Measurements from ENCODE around the gene KLHL41. TPM values are rescaled to one million over a fixed set of nuclear protein-coding genes. Genes with fewer than 3 reads are reported as not detected.
"Not testable (repeated sequence)": the region's sequence is repeated elsewhere in the genome, so short reads cannot be mapped to it uniquely, and the experiment has no call there.

The KLHL41 gene
- total RNA-seq, 2 experiments from 2014 or later = 0.46 TPM; not detected in 1

- DNase-seq (no peak), ATAC-seq (no peak)
- Mint-ChIP-seq H3K9me3 (ENCODE audit: low read depth) (no peaks in the 10 kb centered on the region), H3K27ac (no peak overlapping the region), H3K36me3 (ENCODE audit: low read depth) (peaks cover 4% of the 10 kb centered on the region), H3K27me3 (no peaks in the 10 kb centered on the region), H3K4me3 (no peak overlapping the region), H3K4me1 (peaks cover 6% of the 10 kb centered on the region)
- intact Hi-C loops (cut with DNase I, micrococcal nuclease) = no loop called here
- POLR2A ChIA-PET = no interaction called here
- CTCF ChIA-PET = interaction anchor here (0.6 kb wide), 1 partner anchor 977 kb away, joined by 3 read pairs; no protein-coding TSS in a partner anchor
Observed at GRCh38 chr2:169509955-169510354, 453 bp downstream of the KLHL41 start.

GRCh38 chr2:169510496-169510895, 994 bp downstream of the KLHL41 start:
- H3K27me3 Mint-ChIP-seq = no peaks in the 10 kb centered on the region
- ChIA-PET CTCF (no interaction called here), POLR2A (no interaction called here)
- intact Hi-C loops (cut with DNase I, micrococcal nuclease) = no loop called here
- peaks cover 6% of the 10 kb centered on the region for H3K4me1 Mint-ChIP-seq
- no peaks in the 10 kb centered on the region for H3K36me3 Mint-ChIP-seq (ENCODE audit: low read depth)
- ATAC-seq (no peak), DNase-seq (no peak)
- H3K9me3 Mint-ChIP-seq (ENCODE audit: low read depth) = no peaks in the 10 kb centered on the region
- no peak overlapping the region for H3K4me3 Mint-ChIP-seq
- H3K27ac Mint-ChIP-seq = no peak overlapping the region

GRCh38 chr2:169511818-169512217, 2.3 kb downstream of the KLHL41 start:
- ATAC-seq (no peak), DNase-seq (no peak)
- Mint-ChIP-seq H3K9me3 (ENCODE audit: low read depth) (no peaks in the 10 kb centered on the region), H3K27ac (no peak overlapping the region), H3K4me1 (peaks cover 6% of the 10 kb centered on the region), H3K36me3 (ENCODE audit: low read depth) (no peaks in the 10 kb centered on the region), H3K4me3 (no peak overlapping the region), H3K27me3 (no peaks in the 10 kb centered on the region)
- POLR2A ChIA-PET = no interaction called here
- intact Hi-C loops (cut with DNase I, micrococcal nuclease) = no loop called here
- CTCF ChIA-PET = interaction anchor here (1.0 kb wide), 1 partner anchor 366 kb away, joined by 3 read pairs; no protein-coding TSS in a partner anchor

- Mint-ChIP-seq H3K4me3 (no peak overlapping the region), H3K9me3 (ENCODE audit: low read depth) (no peaks in the 10 kb centered on the region), H3K27me3 (no peaks in the 10 kb centered on the region), H3K27ac (no peak overlapping the region), H3K4me1 (peaks cover 6% of the 10 kb centered on the region), H3K36me3 (ENCODE audit: low read depth) (no peaks in the 10 kb centered on the region)
- DNase-seq = no peak
- CTCF ChIA-PET = no interaction called here
- POLR2A ChIA-PET = no interaction called here
- no peak for ATAC-seq
- intact Hi-C loops (cut with DNase I, micrococcal nuclease) = no loop called here
Observed at GRCh38 chr2:169512525-169512924, 3.0 kb downstream of the KLHL41 start.

- Mint-ChIP-seq H3K4me3 (no peak overlapping the region), H3K27ac (no peak overlapping the region), H3K4me1 (peaks cover under 1% of the 10 kb centered on the region), H3K36me3 (ENCODE audit: low read depth) (no peaks in the 10 kb centered on the region), H3K9me3 (ENCODE audit: low read depth) (no peaks in the 10 kb centered on the region), H3K27me3 (no peaks in the 10 kb centered on the region)
- no peak for DNase-seq
- intact Hi-C loops (cut with DNase I, micrococcal nuclease) = no loop called here
- no peak for ATAC-seq
- ChIA-PET POLR2A (no interaction called here), CTCF (no interaction called here)
Observed at GRCh38 chr2:169513094-169513493, 3.6 kb downstream of the KLHL41 start.

GRCh38 chr2:169513926-169514325, 4.4 kb downstream of the KLHL41 start:
- ChIA-PET CTCF (interaction anchor here (0.6 to 0.9 kb wide), 3 partner anchors 19 to 712 kb away, joined by 3 read pairs; partner anchors contain the start of gene NOSTRIN), POLR2A (no interaction called here)
- intact Hi-C loops (cut with DNase I, micrococcal nuclease) = no loop called here
- Mint-ChIP-seq H3K9me3 (ENCODE audit: low read depth) (no peaks in the 10 kb centered on the region), H3K4me1 (no peaks in the 10 kb centered on the region), H3K27me3 (no peaks in the 10 kb centered on the region), H3K36me3 (ENCODE audit: low read depth) (no peaks in the 10 kb centered on the region), H3K27ac (no peak overlapping the region), H3K4me3 (no peak overlapping the region)
- ATAC-seq (no peak), DNase-seq (no peak)

- H3K27me3 Mint-ChIP-seq; DNase-seq; H3K4me1 Mint-ChIP-seq; H3K9me3 Mint-ChIP-seq (ENCODE audit: low read depth); H3K27ac Mint-ChIP-seq; intact Hi-C loops (cut with DNase I, micrococcal nuclease); ATAC-seq; POLR2A ChIA-PET; H3K36me3 Mint-ChIP-seq (ENCODE audit: low read depth); H3K4me3 Mint-ChIP-seq: not testable (repeated sequence)
- CTCF ChIA-PET = interaction anchor here (0.9 kb wide), 1 partner anchor 373 kb away, joined by 3 read pairs; no protein-coding TSS in a partner anchor
Observed at GRCh38 chr2:169514758-169515157, 5.3 kb downstream of the KLHL41 start.

- CTCF ChIA-PET = interaction anchor here (1.4 kb wide), 1 partner anchor 17 kb away, joined by 4 read pairs; no protein-coding TSS in a partner anchor
- H3K4me1 Mint-ChIP-seq; H3K4me3 Mint-ChIP-seq; intact Hi-C loops (cut with DNase I, micrococcal nuclease); H3K36me3 Mint-ChIP-seq (ENCODE audit: low read depth); H3K27me3 Mint-ChIP-seq; H3K9me3 Mint-ChIP-seq (ENCODE audit: low read depth); ATAC-seq; DNase-seq; H3K27ac Mint-ChIP-seq; POLR2A ChIA-PET: not testable (repeated sequence)
Observed at GRCh38 chr2:169516488-169516995, 7.0 kb downstream of the KLHL41 start.

- Mint-ChIP-seq H3K27me3 (no peaks in the 10 kb centered on the region), H3K36me3 (ENCODE audit: low read depth) (no peaks in the 10 kb centered on the region), H3K9me3 (ENCODE audit: low read depth) (no peaks in the 10 kb centered on the region), H3K4me3 (no peak overlapping the region), H3K27ac (no peak overlapping the region), H3K4me1 (no peaks in the 10 kb centered on the region)
- ChIA-PET POLR2A (no interaction called here), CTCF (interaction anchor here (1.3 kb wide), 1 partner anchor 41 kb away, joined by 3 read pairs; the partner anchor contains the start of gene BBS5)
- ATAC-seq (no peak), DNase-seq (no peak)
- intact Hi-C loops (cut with DNase I, micrococcal nuclease) = loop anchor here in 1 of 2 experiments (10.0 kb wide), 1 partner anchor 404 kb away; no protein-coding TSS in a partner anchor
Observed at GRCh38 chr2:169520896-169521295, 11.4 kb downstream of the KLHL41 start.

- intact Hi-C loops (cut with DNase I, micrococcal nuclease) = loop anchor here in 1 of 2 experiments (10.0 kb wide), 1 partner anchor 401 kb away; no protein-coding TSS in a partner anchor
- Mint-ChIP-seq H3K27ac (no peak overlapping the region), H3K36me3 (ENCODE audit: low read depth) (peaks cover 2% of the 10 kb centered on the region), H3K4me3 (no peak overlapping the region), H3K9me3 (ENCODE audit: low read depth) (no peaks in the 10 kb centered on the region), H3K27me3 (no peaks in the 10 kb centered on the region), H3K4me1 (no peaks in the 10 kb centered on the region)
- ATAC-seq (no peak), DNase-seq (no peak)
- ChIA-PET POLR2A (no interaction called here), CTCF (interaction anchor here (0.6 kb wide), 1 partner anchor 23 kb away, joined by 3 read pairs; no protein-coding TSS in a partner anchor)
Observed at GRCh38 chr2:169523681-169524080, 14.2 kb downstream of the KLHL41 start.

- no peak for ATAC-seq
- no peak for DNase-seq
- intact Hi-C loops (cut with DNase I, micrococcal nuclease) = loop anchor here in 1 of 2 experiments (10.0 kb wide), 1 partner anchor 399 kb away; no protein-coding TSS in a partner anchor
- Mint-ChIP-seq H3K36me3 (ENCODE audit: low read depth) (peaks cover 5% of the 10 kb centered on the region), H3K27ac (no peak overlapping the region), H3K27me3 (no peaks in the 10 kb centered on the region), H3K9me3 (ENCODE audit: low read depth) (no peaks in the 10 kb centered on the region), H3K4me3 (no peak overlapping the region), H3K4me1 (no peaks in the 10 kb centered on the region)
- ChIA-PET CTCF (interaction anchor here (0.5 to 0.8 kb wide), 4 partner anchors 37 to 599 kb away, joined by 3 to 4 read pairs (median 3); no protein-coding TSS in a partner anchor), POLR2A (no interaction called here)
Observed at GRCh38 chr2:169525434-169525833, 15.9 kb downstream of the KLHL41 start.

- intact Hi-C loops (cut with DNase I, micrococcal nuclease) = loop anchor here in 1 of 2 experiments (10.0 kb wide), 1 partner anchor 398 kb away; no protein-coding TSS in a partner anchor
- H3K36me3 Mint-ChIP-seq (ENCODE audit: low read depth) = peaks cover 5% of the 10 kb centered on the region
- POLR2A ChIA-PET = no interaction called here
- CTCF ChIA-PET = no interaction called here
- no peak for DNase-seq
- no peak overlapping the region for H3K27ac Mint-ChIP-seq
- no peak for ATAC-seq
- no peaks in the 10 kb centered on the region for H3K9me3 Mint-ChIP-seq (ENCODE audit: low read depth)
- H3K4me3 Mint-ChIP-seq = no peak overlapping the region
- H3K27me3 Mint-ChIP-seq = no peaks in the 10 kb centered on the region
- no peaks in the 10 kb centered on the region for H3K4me1 Mint-ChIP-seq
Observed at GRCh38 chr2:169526451-169526850, 16.9 kb downstream of the KLHL41 start.

Measured in activated CD4-positive, alpha-beta T cell treated with anti-CD3 and anti-CD28 coated beads for 36 hours (primary cell).